HEK293 (cell line): ENCODE measurements around the gene BUB1B.

Experiments
- CTCF ChIA-PET: fragments of 350-600 bp; formaldehyde crosslinking; extraction: SDS; loops from one replicate; lab custom pipeline; 2021; ENCODE audit warnings: antibody characterized with exemption; lab: Yijun Ruan, JAX
- POLR2A ChIA-PET: fragments of 300-600 bp; formaldehyde crosslinking; extraction: SDS; loops from one replicate; lab custom pipeline; 2020; ENCODE audit warnings: antibody characterized with exemption, inconsistent platforms; lab: Yijun Ruan, JAX
- H3K27ac ChIP-seq: fragments of 200-500 bp; sonication (Bioruptor generic); 2 replicates; pipeline ENCODE4 v1.5.1; 2014; ENCODE audit warnings: low read depth, low read length, control low read depth, inconsistent platforms; ENCODE audit errors: extremely low read depth
- H3K36me3 ChIP-seq, 2 experiments: fragments of 200-500 bp in 1 of 2; sonication (Bioruptor generic) in 1 of 2; 1 replicate in 1 of 2; 2 replicates in 1 of 2; pipeline ENCODE4 v1.5.1; 2014 to 2017; ENCODE audit warnings: inconsistent platforms in 2 of 2, low read length in 2 of 2; ENCODE audit not compliant: control insufficient read depth in 2 of 2, insufficient read depth in 1 of 2
- H3K4me1 ChIP-seq: fragments of 200-500 bp; sonication (Bioruptor generic); 2 replicates; pipeline ENCODE4 v1.5.1; 2014; ENCODE audit warnings: mild to moderate bottlenecking, low read length, inconsistent platforms; ENCODE audit not compliant: control insufficient read depth, insufficient read depth
- H3K4me3 ChIP-seq: 2 replicates; pipeline ENCODE4 v1.5.1; 2011; ENCODE audit warnings: low read depth, mild to moderate bottlenecking, control low read depth, low read length, moderate library complexity
- H3K9me3 ChIP-seq: fragments of 200-500 bp; sonication (Bioruptor generic); 2 replicates; pipeline ENCODE4 v1.5.1; 2014; ENCODE audit warnings: low read depth, low read length, inconsistent platforms; ENCODE audit not compliant: control insufficient read depth, insufficient read depth
- BCL11A ChIP-seq: fragments of 450-650 bp; formaldehyde crosslinking; IDR thresholded peaks from 2 replicates; pipeline ENCODE4 v1.5.1; 2016; ENCODE audit warnings: low read depth, missing biosample characterization, missing genetic modification characterization
- BCL11B ChIP-seq: fragments of 450-650 bp; formaldehyde crosslinking; IDR thresholded peaks from 2 replicates; pipeline ENCODE4 v1.5.1; 2016; ENCODE audit warnings: low read depth, missing biosample characterization, missing genetic modification characterization
- GLI2 ChIP-seq: fragments of 450-650 bp; formaldehyde crosslinking; IDR thresholded peaks from 2 replicates; pipeline ENCODE4; 2017; ENCODE audit warnings: missing biosample characterization, missing genetic modification characterization, low read depth, borderline replicate concordance
- GLIS2 ChIP-seq: fragments of 450-650 bp; formaldehyde crosslinking; IDR thresholded peaks from 2 replicates; pipeline ENCODE4 v1.5.1; 2016; ENCODE audit warnings: missing biosample characterization, missing genetic modification characterization
- ZBTB10 ChIP-seq: fragments of 450-650 bp; formaldehyde crosslinking; IDR thresholded peaks from 2 replicates; pipeline ENCODE4 v1.5.1; 2016; ENCODE audit warnings: missing biosample characterization, missing genetic modification characterization
- ZBTB17 ChIP-seq: fragments of 450-650 bp; formaldehyde crosslinking; IDR thresholded peaks from 2 replicates; pipeline ENCODE4 v1.5.1; 2016; ENCODE audit warnings: missing biosample characterization, missing genetic modification characterization
- ZBTB8A ChIP-seq: fragments of 450-650 bp; formaldehyde crosslinking; IDR thresholded peaks from 2 replicates; pipeline ENCODE4 v1.5.1; 2016; ENCODE audit warnings: missing biosample characterization, missing genetic modification characterization
- ZFP41 ChIP-seq: fragments of 450-650 bp; formaldehyde crosslinking; IDR thresholded peaks from 2 replicates; pipeline ENCODE4 v1.5.1; 2016; ENCODE audit warnings: missing biosample characterization, missing genetic modification characterization, borderline replicate concordance
- ZFP69B ChIP-seq: fragments of 450-650 bp; formaldehyde crosslinking; IDR thresholded peaks from 2 replicates; pipeline ENCODE4 v1.5.1; 2016; ENCODE audit warnings: missing biosample characterization, missing genetic modification characterization
- ZNF121 ChIP-seq: fragments of 450-650 bp; formaldehyde crosslinking; IDR thresholded peaks from 2 replicates; pipeline ENCODE4 v1.5.1; 2016; ENCODE audit warnings: missing biosample characterization, missing genetic modification characterization
- ZNF138 ChIP-seq: fragments of 450-650 bp; formaldehyde crosslinking; IDR thresholded peaks from 2 replicates; pipeline ENCODE4 v1.5.1; 2016; ENCODE audit warnings: missing biosample characterization, missing genetic modification characterization, borderline replicate concordance
- ZNF146 ChIP-seq: fragments of 450-650 bp; formaldehyde crosslinking; IDR thresholded peaks from 2 replicates; pipeline ENCODE4 v1.5.1; 2016; ENCODE audit warnings: missing biosample characterization, missing genetic modification characterization
- ZNF311 ChIP-seq: fragments of 450-650 bp; formaldehyde crosslinking; IDR thresholded peaks from 2 replicates; pipeline ENCODE4 v1.5.1; 2017; ENCODE audit warnings: missing biosample characterization, missing genetic modification characterization, borderline replicate concordance
- ZNF341 ChIP-seq: fragments of 450-650 bp; formaldehyde crosslinking; IDR thresholded peaks from 2 replicates; pipeline ENCODE4; 2016; ENCODE audit warnings: low read depth, missing biosample characterization, missing genetic modification characterization
- ZNF391 ChIP-seq: fragments of 450-650 bp; formaldehyde crosslinking; IDR thresholded peaks from 2 replicates; pipeline ENCODE4 v1.5.1; 2016; ENCODE audit warnings: low read depth, missing biosample characterization, missing genetic modification characterization, borderline replicate concordance
- ZNF423 ChIP-seq: fragments of 450-650 bp; formaldehyde crosslinking; IDR thresholded peaks from 2 replicates; pipeline ENCODE4 v1.5.1; 2016; ENCODE audit warnings: missing biosample characterization, missing genetic modification characterization
- ZNF473 ChIP-seq: fragments of 450-650 bp; formaldehyde crosslinking; IDR thresholded peaks from 2 replicates; pipeline ENCODE4 v1.5.1; 2017; ENCODE audit warnings: missing biosample characterization, missing genetic modification characterization
- ZNF555 ChIP-seq: fragments of 450-650 bp; formaldehyde crosslinking; conservative IDR thresholded peaks from 2 replicates; pipeline ENCODE4 v1.5.1; 2017; ENCODE audit warnings: missing biosample characterization, mild to moderate bottlenecking, missing genetic modification characterization, inconsistent platforms
- ZNF626 ChIP-seq: fragments of 450-650 bp; sonication (Bioruptor Pico); formaldehyde crosslinking; IDR thresholded peaks from 2 replicates; pipeline ENCODE4 v1.5.1; 2018; ENCODE audit warnings: missing biosample characterization, missing genetic modification characterization, inconsistent platforms
- ZNF664 ChIP-seq: fragments of 450-650 bp; formaldehyde crosslinking; IDR thresholded peaks from 2 replicates; pipeline ENCODE4 v1.5.1; 2016; ENCODE audit warnings: missing biosample characterization, missing genetic modification characterization
- ZNF677 ChIP-seq: fragments of 450-650 bp; IDR thresholded peaks from 2 replicates; pipeline ENCODE4 v1.5.0; 2018; ENCODE audit warnings: missing biosample characterization, mild to moderate bottlenecking, missing genetic modification characterization, moderate library complexity
- ZNF76 ChIP-seq: fragments of 450-650 bp; formaldehyde crosslinking; IDR thresholded peaks from 2 replicates; pipeline ENCODE4; 2016; ENCODE audit warnings: low read depth, missing biosample characterization, missing genetic modification characterization, borderline replicate concordance
- ZNF830 ChIP-seq: fragments of 450-650 bp; IDR thresholded peaks from 2 replicates; pipeline ENCODE4 v1.5.0; 2018; ENCODE audit warnings: missing biosample characterization, missing genetic modification characterization, low read depth, mild to moderate bottlenecking, moderate library complexity
- TF ChIP-seq, protein P1 (sequence below): fragments of 450-650 bp; formaldehyde crosslinking; IDR thresholded peaks from 2 replicates; pipeline ENCODE4 v1.5.1; 2016; ENCODE audit warnings: missing biosample characterization, missing genetic modification characterization

BUB1B gene

GRCh38 chr15:40192942-40193341 lies 32.1 kb downstream of the BUB1B start:
- Histone ChIP-seq H3K4me1 (no peaks in the 10 kb centered on the region), H3K27ac (no peak overlapping the region), H3K36me3 (peaks cover 42 to 52% of the 10 kb centered on the region in 2 experiments), H3K9me3 (no peaks in the 10 kb centered on the region), H3K4me3 (no peak overlapping the region)
- POLR2A ChIA-PET = no interaction called here
- CTCF ChIA-PET = no interaction called here
- TF ChIP-seq ZNF121 (tag by site-specific recombination) (0 out of 2 replicates have a peak, but pooled peaks have one; percentile 13), ZNF138 (tag by site-specific recombination) (no peak)

- CTCF ChIA-PET = interaction anchor here (1.5 kb wide), 1 partner anchor 77 kb away, joined by 3 read pairs; no protein-coding TSS in a partner anchor
- no peak for TF ChIP-seq ZNF423 (tag by site-specific recombination)
- no peak for TF ChIP-seq ZNF341 (tag by site-specific recombination)
- TF ChIP-seq ZNF391 (tag by site-specific recombination) = no peak
- no peak for TF ChIP-seq ZFP69B (tag by site-specific recombination)
- TF ChIP-seq GLIS2 (tag by site-specific recombination) = no peak
- TF ChIP-seq ZBTB8A (tag by site-specific recombination) = no peak
- no peak for TF ChIP-seq ZNF473
- TF ChIP-seq ZNF664 (tag by site-specific recombination) = no peak
- TF ChIP-seq ZNF830 (tag by site-specific recombination) = no peak
- no peak for TF ChIP-seq ZNF76 (tag by site-specific recombination)
- no peak for TF ChIP-seq ZNF555 (tag by site-specific recombination)
- no peak for TF ChIP-seq ZNF677 (tag by site-specific recombination)
- POLR2A ChIA-PET = no interaction called here
These were observed 36.6 kb downstream of the BUB1B start for GRCh38 chr15:40197434-40197833.

GRCh38 chr15:40198355-40199085 lies 37.7 kb downstream of the BUB1B start:
- Histone ChIP-seq H3K9me3 (no peaks in the 10 kb centered on the region), H3K36me3 (peaks cover 38 to 59% of the 10 kb centered on the region in 2 experiments), H3K4me3 (no peak overlapping the region), H3K4me1 (no peaks in the 10 kb centered on the region), H3K27ac (no peak overlapping the region)
- ChIA-PET POLR2A (no interaction called here), CTCF (interaction anchor here (0.6 to 2.3 kb wide), 4 partner anchors 15 to 405 kb away, joined by 3 to 8 read pairs (median 4); no protein-coding TSS in a partner anchor)
- TF ChIP-seq ZNF121 (tag by site-specific recombination) (peak; percentile 92), ZFP41 (tag by site-specific recombination) (no peak)

More at GRCh38 chr15:40197434-40197833, 36.6 kb downstream of the BUB1B start:
- no peaks in the 10 kb centered on the region for H3K4me1 ChIP-seq
- H3K9me3 ChIP-seq = no peaks in the 10 kb centered on the region
- no peak overlapping the region for H3K27ac ChIP-seq
- H3K36me3 ChIP-seq = peaks cover 36 to 57% of the 10 kb centered on the region in 2 experiments
- H3K4me3 ChIP-seq = no peak overlapping the region

- no peak overlapping the region for H3K27ac ChIP-seq
- no peaks in the 10 kb centered on the region for H3K4me1 ChIP-seq
- no peak overlapping the region for H3K4me3 ChIP-seq
- H3K9me3 ChIP-seq = no peaks in the 10 kb centered on the region
- CTCF ChIA-PET = interaction anchor here (1.0 to 1.8 kb wide), 4 partner anchors 13 to 159 kb away, joined by 3 to 13 read pairs (median 4); no protein-coding TSS in a partner anchor
- peaks cover 47 to 60% of the 10 kb centered on the region in 2 experiments for H3K36me3 ChIP-seq
- POLR2A ChIA-PET = interaction anchor here (0.7 kb wide), 1 partner anchor 360 kb away, joined by 6 read pairs; no protein-coding TSS in a partner anchor
- TF ChIP-seq ZBTB17 (no peak), BCL11B (tag by site-specific recombination) (no peak), ZNF311 (no peak), ZBTB10 (tag by site-specific recombination) (no peak), GLI2 (tag by site-specific recombination) (no peak), ZNF146 (no peak), BCL11A (tag by site-specific recombination) (no peak), ZNF626 (tag by site-specific recombination) (no peak)
- TF ChIP-seq, protein P1, sequence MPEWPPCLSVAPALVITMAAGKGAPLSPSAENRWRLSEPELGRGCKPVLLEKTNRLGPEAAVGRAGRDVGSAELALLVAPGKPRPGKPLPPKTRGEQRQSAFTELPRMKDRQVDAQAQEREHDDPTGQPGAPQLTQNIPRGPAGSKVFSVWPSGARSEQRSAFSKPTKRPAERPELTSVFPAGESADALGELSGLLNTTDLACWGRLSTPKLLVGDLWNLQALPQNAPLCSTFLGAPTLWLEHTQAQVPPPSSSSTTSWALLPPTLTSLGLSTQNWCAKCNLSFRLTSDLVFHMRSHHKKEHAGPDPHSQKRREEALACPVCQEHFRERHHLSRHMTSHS (tag by site-specific recombination) = no peak
These were observed 43.2 kb downstream of the BUB1B start for GRCh38 chr15:40204100-40204499.
